Measurements from ENCODE around the gene ALX3. TPM values are rescaled to one million over a fixed set of nuclear protein-coding genes. Genes with fewer than 3 reads are reported as not detected.

The ALX3 gene
- total RNA-seq, 2 donors from 2014 or later, result not detected

GRCh38 chr1:110067479-110067892, 3.0 kb downstream of the ALX3 start:
- intact Hi-C loops (cut with DNase I), result no loop called here

DNA sequence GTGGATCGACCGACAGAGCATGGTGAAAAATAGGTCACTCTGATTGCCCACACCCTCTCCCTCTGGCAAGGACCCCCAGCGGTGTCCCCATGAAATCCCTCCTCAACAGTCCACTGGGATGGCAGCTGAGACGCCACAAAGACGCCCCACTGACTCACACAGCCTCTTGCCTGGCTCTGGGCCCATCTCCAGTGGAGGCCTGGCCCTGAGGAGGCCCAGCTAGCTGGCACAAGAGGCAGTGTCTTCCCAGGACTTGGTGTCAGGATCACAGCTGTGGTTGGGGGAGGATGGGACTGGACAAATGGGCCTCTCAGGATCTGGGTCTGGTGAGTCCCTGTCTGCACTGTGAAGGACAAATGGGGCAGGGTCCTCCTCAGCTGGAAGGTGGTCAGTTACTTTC, 4.6 kb downstream of the ALX3 start:
- Histone ChIP-seq H3K9ac (ENCODE audit: low read depth in 2 of 2, low read length in 2 of 2) (no peak overlapping the region), H3K4me3 (no peak overlapping the region), H3K27me3 (peaks cover 43% of the 10 kb centered on the region), H3K36me3 (no peaks in the 10 kb centered on the region), H3K9me3 (no peaks in the 10 kb centered on the region), H3K4me1 (peaks cover 4% of the 10 kb centered on the region), H3K27ac (no peak overlapping the region)
- intact Hi-C loops (cut with DNase I), result no loop called here
- no peak for TF ChIP-seq CTCF (IDR thresholded peaks at IDR 0.05)
- no peak for DNase-seq

More at GRCh38 chr1:110067479-110067892, 3.0 kb downstream of the ALX3 start:
- TF ChIP-seq CTCF (IDR thresholded peaks at IDR 0.05), result no peak
- DNase-seq, result no peak
- Histone ChIP-seq H3K27ac (no peak overlapping the region), H3K4me3 (no peak overlapping the region), H3K9ac (ENCODE audit: low read depth in 2 of 2, low read length in 2 of 2) (no peak overlapping the region), H3K9me3 (no peaks in the 10 kb centered on the region), H3K27me3 (peaks cover 57% of the 10 kb centered on the region), H3K4me1 (peaks cover 4% of the 10 kb centered on the region), H3K36me3 (no peaks in the 10 kb centered on the region)

- H3K27me3 ChIP-seq, result peaks cover 32% of the 10 kb centered on the region
- DNase-seq, result no peak
- intact Hi-C loops (cut with DNase I), result no loop called here
- H3K9me3 ChIP-seq, result no peaks in the 10 kb centered on the region
- no peak overlapping the region for H3K9ac ChIP-seq (ENCODE audit: low read depth in 2 of 2, low read length in 2 of 2)
- no peak for TF ChIP-seq CTCF (IDR thresholded peaks at IDR 0.05)
- H3K27ac ChIP-seq, result no peak overlapping the region
- H3K4me3 ChIP-seq, result no peak overlapping the region
- peaks cover 4% of the 10 kb centered on the region for H3K4me1 ChIP-seq
- H3K36me3 ChIP-seq, result no peaks in the 10 kb centered on the region
Measured at GRCh38 chr1:110064576-110065337, 5.7 kb downstream of the ALX3 start.

DNA sequence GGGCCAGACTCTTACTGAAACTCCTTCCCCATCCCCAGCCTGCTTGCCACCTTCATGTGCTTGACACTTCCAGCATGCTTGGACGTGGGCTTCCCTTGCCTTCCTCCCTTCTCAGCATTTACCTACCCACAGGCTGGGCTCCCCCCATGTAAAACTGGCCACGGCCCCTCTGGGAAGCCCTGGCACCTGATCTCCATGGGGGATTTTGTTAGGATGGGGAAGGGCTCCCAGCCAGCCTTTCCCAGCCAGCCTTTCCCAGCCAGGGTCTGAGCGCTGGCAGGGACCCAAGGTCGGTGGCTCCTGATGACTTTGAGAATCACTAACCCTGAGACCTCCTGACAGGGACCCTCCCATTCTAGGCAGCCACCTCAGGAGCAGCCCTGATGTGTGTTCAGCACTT, 6.7 kb downstream of the ALX3 start:
- intact Hi-C loops (cut with DNase I), result no loop called here
- H3K27ac ChIP-seq, result no peak overlapping the region
- H3K36me3 ChIP-seq, result no peaks in the 10 kb centered on the region
- H3K9ac ChIP-seq (ENCODE audit: low read depth in 2 of 2, low read length in 2 of 2), result no peak overlapping the region
- DNase-seq, result no peak
- H3K9me3 ChIP-seq, result no peaks in the 10 kb centered on the region
- peaks cover 4% of the 10 kb centered on the region for H3K4me1 ChIP-seq
- TF ChIP-seq CTCF (IDR thresholded peaks at IDR 0.05), result no peak
- H3K4me3 ChIP-seq, result no peak overlapping the region
- H3K27me3 ChIP-seq, result peaks cover 22% of the 10 kb centered on the region

DNA sequence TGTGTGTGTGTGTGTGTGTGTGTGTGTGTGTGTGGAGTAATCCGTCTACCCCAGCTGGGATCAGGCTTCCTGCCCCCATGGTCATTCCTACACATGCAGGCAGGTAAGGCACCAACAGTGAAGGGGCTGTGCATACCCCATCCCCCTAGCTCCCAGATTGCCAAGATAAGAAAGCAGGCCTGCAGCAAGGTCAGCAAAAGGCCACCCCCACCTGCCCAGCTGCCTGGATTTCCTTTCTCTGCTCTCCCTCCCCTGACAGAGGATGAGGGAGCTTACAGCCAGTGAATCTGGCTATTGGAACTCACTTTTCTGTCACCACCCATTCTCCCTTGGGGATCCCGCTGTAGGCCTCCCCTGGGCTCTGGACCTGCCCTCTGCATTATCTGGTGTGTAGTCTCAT, 7.9 kb downstream of the ALX3 start:
- Histone ChIP-seq H3K27me3 (peaks cover 10% of the 10 kb centered on the region), H3K9me3 (no peaks in the 10 kb centered on the region), H3K36me3 (peaks cover 2% of the 10 kb centered on the region), H3K27ac (no peak overlapping the region), H3K4me3 (no peak overlapping the region), H3K9ac (ENCODE audit: low read depth in 2 of 2, low read length in 2 of 2) (no peak overlapping the region), H3K4me1 (no peaks in the 10 kb centered on the region)
- intact Hi-C loops (cut with DNase I), result no loop called here
- no peak for TF ChIP-seq CTCF (IDR thresholded peaks at IDR 0.05)
- no peak for DNase-seq
